Uterus (tissue), 4 donors: ENCODE measurements around the gene PDZK1IP1. TPM values are rescaled to one million over a fixed set of nuclear protein-coding genes. Genes with fewer than 3 reads are reported as not detected.

Experiments used
- DNase-seq, 2 donors: peaks; one replicate each; pipeline ENCODE4 v3.0.0-alpha.2; 2019 to 2020
- H3K27ac ChIP-seq, 2 donors: fragments of 200-600 bp; sonication (generic); 1 replicate in 1 of 2; 2 replicates in 1 of 2; pipeline ENCODE4 v1.5.1; 2016 to 2018
- H3K27me3 ChIP-seq, 2 donors: fragments of 200-600 bp; sonication (generic); one replicate each; pipeline ENCODE4 v1.5.1; 2018 to 2019; ENCODE audit warnings: control low read depth in 1 of 2
- H3K36me3 ChIP-seq, 2 donors: fragments of 200-600 bp; sonication (generic); one replicate each; pipeline ENCODE4 v1.5.1; 2019; ENCODE audit warnings: control low read depth in 1 of 2
- H3K4me1 ChIP-seq, 2 donors: fragments of 200-600 bp; sonication (generic); one replicate each; pipeline ENCODE4 v1.5.1; 2018 to 2019; ENCODE audit warnings: control low read depth in 1 of 2
- H3K4me3 ChIP-seq, 2 donors: fragments of 200-600 bp; sonication (generic); 1 replicate in 1 of 2; 2 replicates in 1 of 2; pipeline ENCODE4 v1.5.1; 2018 to 2019; ENCODE audit warnings: mild to moderate bottlenecking in 1 of 2
- H3K9me3 ChIP-seq, 2 donors: fragments of 200-600 bp; sonication (generic); one replicate each; pipeline ENCODE4 v1.5.1; 2019; ENCODE audit warnings: control low read depth in 1 of 2
- POLR2A ChIP-seq, 2 donors: fragments of 450-650 bp; IDR thresholded peaks; one replicate each; pipeline ENCODE4 v1.6.1; 2016; ENCODE audit warnings: antibody characterized with exemption in 2 of 2, mild to moderate bottlenecking in 1 of 2, moderate library complexity in 1 of 2
- intact Hi-C: fragments of 100-400 bp; cut with DNase I; formaldehyde crosslinking; loops from one replicate; pipeline ENCODE4 v1.15.1; 2023; ENCODE audit warnings: low total_unique reads
- total RNA-seq, 4 donors: library from RNA; depleted of rRNA in 3 of 4; stranded (reverse); fragments of >200 nt in 3 of 4; gene quantifications; one replicate each; pipeline versions ENCODE4 v1.1.0 to v1.2.4, GENCODE V29; 2014 to 2023
- TF ChIP-seq, protein P1 (sequence below), 4 experiments: fragments of 200-600 bp in 2 of 4; fragments of 450-650 bp in 2 of 4; sonication (generic) in 2 of 4; IDR thresholded peaks; one replicate each; pipeline ENCODE4 v1.5.1; 2016 to 2019; ENCODE audit warnings: antibody characterized with exemption in 4 of 4, mild to moderate bottlenecking in 2 of 4, moderate library complexity in 1 of 4
- donor health status: DM: yes; HTN: yes; CAD: no.

PDZK1IP1 gene
- total RNA-seq, 4 donors from 2014 or later: 0.48 TPM; not detected in 3

DNA sequence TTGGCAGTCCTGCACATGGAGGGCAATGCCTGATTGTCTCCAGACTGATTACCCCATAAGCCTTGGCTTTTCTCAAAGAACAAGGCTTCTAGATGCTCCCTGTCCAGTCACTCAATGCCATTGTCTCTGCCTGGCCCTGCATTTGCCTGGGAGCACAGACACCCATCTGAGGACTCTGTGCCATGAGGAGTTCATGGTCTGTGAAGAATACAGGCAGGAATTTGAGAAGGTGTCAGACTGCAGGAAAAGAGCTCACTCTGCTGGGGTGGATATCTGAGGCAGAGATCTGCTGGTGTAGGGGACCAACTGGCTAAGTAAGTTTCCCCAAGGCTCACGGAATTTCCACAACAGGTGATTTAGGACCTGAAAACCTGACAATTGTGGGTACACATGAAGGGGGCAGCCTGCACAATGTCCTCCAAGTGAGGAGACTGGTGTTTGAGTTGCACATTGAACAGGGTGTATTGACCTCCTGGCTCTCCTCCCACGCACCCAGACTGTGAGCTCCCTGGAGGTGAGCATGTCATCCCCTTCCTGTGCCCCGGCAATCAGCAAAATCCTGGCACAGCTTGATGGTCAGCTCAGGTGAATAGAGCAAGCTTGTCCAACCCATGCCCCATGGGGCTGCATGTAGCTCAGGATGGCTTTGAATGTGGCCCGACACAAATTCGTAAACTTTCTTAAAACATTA is 51.8 kb downstream of the PDZK1IP1 start:
- Histone ChIP-seq H3K27ac (no peak overlapping the region), H3K27me3 (no peaks in the 10 kb centered on the region), H3K36me3 (no peaks in the 10 kb centered on the region), H3K9me3 (no peaks in the 10 kb centered on the region), H3K4me3 (no peak overlapping the region), H3K4me1 (no peaks in the 10 kb centered on the region)
- no peak for DNase-seq
- TF ChIP-seq, protein P1, sequence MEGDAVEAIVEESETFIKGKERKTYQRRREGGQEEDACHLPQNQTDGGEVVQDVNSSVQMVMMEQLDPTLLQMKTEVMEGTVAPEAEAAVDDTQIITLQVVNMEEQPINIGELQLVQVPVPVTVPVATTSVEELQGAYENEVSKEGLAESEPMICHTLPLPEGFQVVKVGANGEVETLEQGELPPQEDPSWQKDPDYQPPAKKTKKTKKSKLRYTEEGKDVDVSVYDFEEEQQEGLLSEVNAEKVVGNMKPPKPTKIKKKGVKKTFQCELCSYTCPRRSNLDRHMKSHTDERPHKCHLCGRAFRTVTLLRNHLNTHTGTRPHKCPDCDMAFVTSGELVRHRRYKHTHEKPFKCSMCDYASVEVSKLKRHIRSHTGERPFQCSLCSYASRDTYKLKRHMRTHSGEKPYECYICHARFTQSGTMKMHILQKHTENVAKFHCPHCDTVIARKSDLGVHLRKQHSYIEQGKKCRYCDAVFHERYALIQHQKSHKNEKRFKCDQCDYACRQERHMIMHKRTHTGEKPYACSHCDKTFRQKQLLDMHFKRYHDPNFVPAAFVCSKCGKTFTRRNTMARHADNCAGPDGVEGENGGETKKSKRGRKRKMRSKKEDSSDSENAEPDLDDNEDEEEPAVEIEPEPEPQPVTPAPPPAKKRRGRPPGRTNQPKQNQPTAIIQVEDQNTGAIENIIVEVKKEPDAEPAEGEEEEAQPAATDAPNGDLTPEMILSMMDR (IDR thresholded peaks at IDR 0.05): no peak
- TF ChIP-seq POLR2A (IDR thresholded peaks at IDR 0.05): no peak
- intact Hi-C loops: no loop called here

DNA sequence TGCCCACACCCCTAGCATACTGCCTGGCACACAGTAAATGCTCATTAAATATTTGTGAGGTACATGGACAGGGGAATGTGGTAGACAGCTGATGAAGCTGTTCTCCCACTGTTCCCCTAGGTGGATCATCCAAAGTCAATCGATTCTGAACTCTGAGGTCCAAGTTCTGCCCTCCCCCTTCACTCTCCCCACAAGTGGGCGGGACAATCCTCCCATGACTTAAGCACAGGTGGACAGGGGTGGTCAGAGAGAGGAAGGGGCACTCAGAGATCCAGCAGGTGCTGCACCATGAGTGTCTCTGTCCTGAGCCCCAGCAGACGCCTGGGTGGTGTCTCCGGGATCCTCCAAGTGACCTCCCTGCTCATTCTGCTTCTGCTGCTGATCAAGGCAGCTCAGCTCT is 52.6 kb downstream of the PDZK1IP1 start, which contains the start of gene CYP4A22:
Gene CYP4A22 (plus strand): TSS at position 244 of the 400 bp plus-strand sequence. CDS start 45 bp downstream, at position 289.
- intact Hi-C loops: no loop called here
- DNase-seq: no peak
- Histone ChIP-seq H3K36me3 (no peaks in the 10 kb centered on the region), H3K4me3 (no peak within 1 kb of the TSS), H3K4me1 (no peaks in the 10 kb centered on the region), H3K27ac (no peak within 1 kb of the TSS), H3K9me3 (no peaks in the 10 kb centered on the region), H3K27me3 (no peaks in the 10 kb centered on the region)
- no peak for TF ChIP-seq POLR2A (IDR thresholded peaks at IDR 0.05)
- TF ChIP-seq, protein P1 (IDR thresholded peaks at IDR 0.05): no peak

Other genes starting within 250 kb of the PDZK1IP1 start
- 1 to 10 TPM in 1 of 4 donors, under 1 TPM in 1, not detected in 2; 0.21 to 1.0 TPM for gene CYP4A11, start 248.6 kb downstream of the PDZK1IP1 start, total RNA-seq
- 1 to 10 TPM in 2 of 4 donors, under 1 TPM in 2; under 0.01 to 4.1 (median 2.1) TPM for gene CYP4X1, start 166.4 kb downstream of the PDZK1IP1 start, total RNA-seq
- gene CYP4Z1, start 122.8 kb downstream of the PDZK1IP1 start, total RNA-seq: 1 to 10 TPM in 1 of 4 donors, under 1 TPM in 3; 0.41 to 1.8 (median 0.67) TPM
- under 1 TPM in 1 of 4 donors, not detected in 3; 0.21 TPM for gene CYP4A22, start 52.6 kb downstream of the PDZK1IP1 start, total RNA-seq
- 10 to 100 TPM in 3 of 4 donors, 1 to 10 TPM in 1; 4.8 to 20.7 (median 13.0) TPM for gene TAL1, start 42.2 kb upstream of the PDZK1IP1 start, total RNA-seq
- gene STIL, start 124.1 kb upstream of the PDZK1IP1 start, total RNA-seq: 10 to 100 TPM in 1 of 4 donors, 1 to 10 TPM in 2, under 1 TPM in 1; under 0.01 to 13.0 (median 1.9) TPM
- 100 to 1,000 TPM in 1 of 4 donors, 10 to 100 TPM in 3; 21.5 to 111 (median 63.6) TPM for gene CMPK1, start 143.8 kb upstream of the PDZK1IP1 start, total RNA-seq
- under 1 TPM in 1 of 4 donors, not detected in 3; 0.27 TPM for gene FOXE3, start 226.2 kb upstream of the PDZK1IP1 start, total RNA-seq
- under 1 TPM in 2 of 4 donors, not detected in 2; 0.62 to 0.67 TPM for gene FOXD2, start 248.0 kb upstream of the PDZK1IP1 start, total RNA-seq